Loucy (cell line): ENCODE measurements around the gene RBM19.

Source experiments
- CTCF ChIP-seq: fragments of 200-600 bp; sonication (generic); conservative IDR thresholded peaks from 2 replicates; pipeline ENCODE4 v1.5.1; 2014; ENCODE audit warnings: mild to moderate bottlenecking, antibody characterized with exemption, low read length
- EZH2phosphoT487 ChIP-seq: fragments of 200-600 bp; IDR thresholded peaks from 2 replicates; pipeline ENCODE4 v1.6.1; 2018; ENCODE audit warnings: antibody characterized with exemption, mild to moderate bottlenecking, moderate library complexity, borderline replicate concordance

DNA sequence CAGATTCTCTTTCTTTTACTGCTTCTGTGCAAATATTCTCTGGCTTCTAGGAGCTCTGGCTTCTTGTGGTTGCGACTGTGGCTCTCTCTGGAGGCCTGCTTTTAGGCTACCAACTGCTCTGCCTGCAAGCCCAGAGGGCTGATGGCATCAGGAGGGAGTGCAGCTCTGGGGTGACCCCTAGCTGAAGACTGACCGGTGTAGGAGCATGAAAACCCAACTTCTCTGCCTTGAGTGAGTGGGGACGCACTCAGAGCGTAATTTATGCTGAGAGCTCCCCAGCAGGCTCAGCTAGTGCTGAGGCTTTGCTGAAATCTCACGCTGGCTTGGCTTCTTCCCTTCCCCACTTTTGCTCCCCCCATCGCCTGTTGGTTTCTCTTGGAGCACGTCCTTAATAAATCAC lies 29.9 kb upstream of the RBM19 start:
- TF ChIP-seq CTCF: no peak
- no peak for TF ChIP-seq EZH2phosphoT487
